HG03064 (cell line): ENCODE data around the gene PROKR1.
"Not testable (repeated sequence)": the region's sequence is repeated elsewhere in the genome, so short reads cannot be mapped to it uniquely, and the experiment has no call there.

ENCODE experiments used
- ATAC-seq: cut with Tn5 transposase; IDR thresholded peaks from one replicate; pipeline ENCODE4 v1.9.1; 2021; ENCODE audit warnings: low read depth; ENCODE audit not compliant: unreplicated experiment

The PROKR1 gene

DNA sequence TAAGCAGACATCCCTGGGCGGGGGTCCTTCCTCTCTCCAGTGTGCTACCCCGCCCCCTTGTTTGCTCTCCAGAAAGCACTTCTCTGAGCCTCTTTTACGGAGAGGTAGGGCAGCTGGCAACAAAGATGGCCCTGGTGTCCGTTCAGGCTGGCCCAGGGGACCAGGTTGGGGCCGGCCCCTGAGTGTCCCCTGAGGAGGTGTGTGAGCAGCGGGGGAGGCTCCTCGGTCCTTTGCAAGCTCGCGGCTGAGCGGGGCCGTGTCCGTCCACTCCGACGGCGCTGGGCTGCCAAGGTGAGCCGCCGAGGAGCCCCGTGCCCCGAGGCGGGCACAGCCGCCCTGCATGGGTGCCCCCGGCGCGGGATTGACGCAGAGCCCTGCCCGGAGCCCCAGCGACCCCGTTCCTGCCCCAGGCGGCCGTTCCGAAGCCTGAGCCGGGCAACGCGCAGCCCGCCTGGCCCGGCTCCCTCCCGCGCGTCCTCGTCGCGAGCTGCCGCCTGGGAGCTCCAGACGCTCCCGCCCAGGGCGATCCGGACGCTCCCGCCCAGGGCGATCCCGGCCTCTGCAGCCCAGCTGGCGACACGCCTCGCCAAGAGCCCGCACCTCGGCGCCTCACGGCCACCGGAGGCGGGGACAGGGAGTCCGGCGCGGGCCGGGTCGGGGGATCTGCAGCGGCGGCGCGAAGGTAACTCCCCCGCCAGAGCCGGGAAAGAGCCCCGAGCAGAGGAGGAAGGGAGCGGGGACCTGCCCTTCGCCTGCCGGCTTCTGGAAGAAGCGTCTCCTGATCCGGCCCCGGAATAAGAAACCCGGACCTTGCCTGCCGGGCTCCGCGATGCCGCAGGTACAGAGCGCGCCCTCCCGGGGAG, at the start of gene PROKR1:
Gene PROKR1 (plus strand): TSS at position 569 of the 863 bp plus-strand sequence. CDS start 2,243 bp downstream, outside the sequence.
- no peak for ATAC-seq

DNA sequence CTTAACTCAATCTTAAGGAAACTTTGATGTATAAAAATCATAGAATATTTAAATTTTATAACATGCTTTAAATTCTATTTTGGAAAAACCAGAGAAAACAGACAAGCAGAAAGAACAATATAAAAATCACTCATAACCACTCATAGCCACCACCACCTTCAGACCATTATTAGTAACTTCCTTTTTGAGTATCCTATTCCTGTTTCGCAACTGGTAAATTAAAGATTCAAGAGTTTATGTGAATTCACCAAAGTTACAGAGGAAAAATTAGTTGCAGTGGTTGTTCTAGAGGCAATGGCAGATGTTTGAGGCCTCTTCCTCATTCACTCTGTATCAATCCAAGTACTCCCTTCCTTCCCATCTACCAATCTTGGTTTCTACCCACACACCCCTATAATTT, 49.3 kb upstream of the PROKR1 start:
- no peak for ATAC-seq

DNA sequence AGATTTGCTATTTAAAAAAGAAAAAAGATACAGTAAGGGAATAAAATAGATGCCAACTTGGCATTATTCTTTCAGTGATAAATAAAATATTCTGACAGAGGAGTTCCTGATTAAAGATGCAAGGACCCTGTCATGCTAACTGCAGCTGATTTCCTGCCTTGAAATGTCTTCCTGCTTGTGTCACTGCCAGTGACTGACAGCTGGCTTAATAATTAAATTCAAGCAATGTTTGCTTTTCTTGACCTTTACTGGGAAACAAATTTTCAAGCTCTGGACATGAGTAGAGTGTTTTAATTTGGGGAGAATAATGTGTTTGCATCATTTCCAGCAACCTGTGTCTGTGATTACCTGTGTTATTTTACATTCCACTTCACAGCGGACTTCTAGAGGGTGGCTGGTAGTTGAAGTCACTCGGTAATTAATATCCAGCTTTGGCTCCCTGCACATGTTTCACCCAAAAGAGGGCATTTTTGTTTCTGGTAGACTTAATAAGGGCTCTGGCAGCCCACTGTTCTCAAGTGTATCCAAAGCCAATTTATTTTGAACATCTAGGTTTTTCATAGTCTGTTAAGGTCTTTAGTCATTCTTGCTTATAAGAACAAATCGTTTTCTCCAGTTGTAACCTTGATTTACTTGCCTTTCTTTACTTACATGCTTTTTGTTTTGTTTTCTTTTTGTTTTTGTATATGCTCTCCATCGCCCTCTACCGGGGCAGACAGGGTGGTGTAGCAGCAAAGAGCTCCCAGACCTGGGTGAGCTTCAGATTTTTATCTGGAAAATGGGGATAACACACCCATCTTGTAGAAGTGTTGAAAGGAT, 48.5 kb upstream of the PROKR1 start:
- ATAC-seq = no peak

GRCh38 chr2:68595493-68595785, 47.9 kb upstream of the PROKR1 start:
- ATAC-seq = not testable (repeated sequence)

DNA sequence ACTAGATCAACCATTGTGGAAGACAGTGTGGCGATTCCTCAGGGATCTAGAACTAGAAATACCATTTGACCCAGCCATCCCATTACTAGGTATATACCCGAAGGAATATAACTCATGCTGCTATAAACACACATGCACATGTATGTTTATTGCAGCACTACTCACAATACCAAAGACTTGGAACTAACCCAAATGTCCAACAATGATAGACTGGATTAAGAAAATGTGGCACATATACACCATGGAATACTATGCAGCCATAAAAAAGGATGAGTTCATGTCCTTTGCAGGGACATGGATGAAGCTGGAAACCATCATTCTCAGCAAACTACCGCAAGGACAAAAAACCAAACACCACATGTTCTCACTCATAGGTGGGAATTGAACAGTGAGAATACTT, 42.9 kb upstream of the PROKR1 start:
- ATAC-seq = not testable (repeated sequence)

DNA sequence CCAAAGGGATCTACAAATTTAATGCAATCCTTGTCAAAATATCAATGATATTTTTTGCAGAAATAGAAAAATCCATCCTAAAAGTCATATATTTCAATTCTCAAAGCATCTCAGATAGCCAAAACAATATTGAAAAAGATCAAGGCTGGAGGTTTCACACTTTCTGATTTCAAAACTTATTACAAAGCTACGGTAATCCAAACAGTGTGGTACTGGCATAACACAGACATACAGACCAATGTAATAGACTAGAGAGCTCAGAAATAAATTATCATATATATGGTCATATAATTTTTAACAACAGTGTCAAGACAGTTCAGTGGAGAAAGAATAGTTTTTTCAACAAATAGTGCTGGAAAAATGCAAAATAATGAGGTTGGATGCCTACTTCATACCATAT, 40.3 kb upstream of the PROKR1 start:
- ATAC-seq = no peak

DNA sequence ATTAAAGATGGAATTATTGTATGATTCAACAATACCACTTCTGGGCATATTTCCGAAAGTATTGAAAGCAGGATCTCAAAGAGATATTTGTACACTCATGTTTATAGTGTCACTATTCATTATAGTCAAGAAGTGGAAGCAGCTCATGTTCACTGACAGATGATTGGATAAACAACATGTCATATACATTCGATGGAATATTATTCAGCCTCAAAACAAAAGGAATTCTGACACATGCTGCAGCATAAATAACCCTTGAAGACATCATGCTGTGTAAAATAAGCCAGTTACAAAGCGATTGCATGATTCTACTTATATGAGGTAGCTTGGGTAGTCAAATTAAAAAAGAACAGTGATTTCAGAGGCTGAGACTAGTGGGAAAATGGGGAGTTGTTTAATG, 39.3 kb upstream of the PROKR1 start:
- no peak for ATAC-seq

DNA sequence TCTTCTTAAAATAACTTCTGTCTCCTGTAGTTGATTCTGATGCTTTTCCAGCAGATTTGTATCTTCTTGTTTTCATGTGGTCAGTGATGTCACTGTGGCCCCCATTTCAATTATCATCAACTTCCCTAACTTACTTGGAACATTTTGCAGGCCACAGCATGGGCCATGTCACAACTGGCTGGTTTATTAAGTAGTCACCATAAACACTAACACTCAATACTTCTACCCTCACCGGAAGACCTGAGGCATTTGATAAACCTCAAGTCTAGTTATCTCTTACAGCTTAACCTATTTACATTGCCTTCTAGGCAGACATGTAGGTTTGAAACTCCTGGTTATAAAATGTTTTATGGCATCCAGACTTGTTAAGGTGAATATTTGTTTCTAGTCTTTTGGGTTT, 37.4 kb upstream of the PROKR1 start:
- no peak for ATAC-seq

DNA sequence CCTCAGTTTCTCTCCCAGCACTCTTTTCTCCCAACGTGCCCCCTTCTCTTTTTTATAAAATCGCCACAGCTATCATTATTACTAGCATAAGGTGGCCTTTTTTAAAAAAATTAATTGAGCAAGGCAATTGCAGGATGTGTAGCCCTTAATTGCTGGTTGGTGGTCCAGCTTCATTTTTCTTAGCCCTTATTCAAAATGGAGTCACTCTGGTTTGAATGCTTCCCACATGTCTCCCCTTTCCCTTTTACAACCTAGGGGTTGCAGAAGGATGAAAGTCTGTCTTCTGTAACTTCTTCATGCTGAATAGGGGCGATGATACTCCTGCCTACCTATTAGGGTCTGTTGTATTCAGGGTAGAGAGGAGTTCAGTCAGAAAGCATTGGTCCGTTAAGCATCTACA, 36.6 kb upstream of the PROKR1 start:
- no peak for ATAC-seq

GRCh38 chr2:68607837-68608236, 35.5 kb upstream of the PROKR1 start:
- ATAC-seq = no peak

DNA sequence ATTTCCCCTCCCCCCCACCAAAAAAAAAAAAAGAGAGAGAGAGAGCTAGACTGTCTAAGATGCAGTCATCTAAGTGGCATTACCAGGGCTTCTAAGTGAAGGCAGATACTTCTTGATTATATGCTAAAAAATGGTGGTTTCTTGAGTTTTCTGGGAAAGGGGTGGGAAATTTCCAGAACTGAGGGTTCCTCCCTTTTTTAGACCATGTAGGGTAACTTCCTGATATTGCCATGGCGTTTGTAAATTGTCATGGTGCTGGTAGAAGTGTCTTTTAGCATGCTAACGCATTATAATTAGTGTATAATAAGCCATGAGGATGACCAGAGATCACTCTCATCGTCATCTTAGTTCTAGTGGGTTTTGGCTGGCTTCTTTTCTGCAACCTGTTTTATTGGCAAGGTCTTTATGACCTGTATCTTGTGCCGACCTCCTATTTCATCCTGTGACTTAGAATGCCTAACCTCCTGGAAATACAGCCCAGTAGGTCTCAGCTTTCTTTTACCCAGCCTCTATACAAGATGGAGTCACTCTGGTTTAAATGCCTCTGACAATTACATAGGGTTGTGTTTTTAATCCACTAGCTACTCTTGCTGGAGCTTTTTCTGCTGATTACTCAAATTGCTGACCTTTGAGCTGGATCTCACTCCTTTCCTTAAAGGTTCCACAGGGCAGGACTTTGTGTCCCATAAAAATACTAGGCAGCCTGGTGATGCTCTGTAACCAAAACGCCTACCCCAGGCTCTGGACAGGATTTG, 30.4 kb upstream of the PROKR1 start:
- ATAC-seq = no peak

DNA sequence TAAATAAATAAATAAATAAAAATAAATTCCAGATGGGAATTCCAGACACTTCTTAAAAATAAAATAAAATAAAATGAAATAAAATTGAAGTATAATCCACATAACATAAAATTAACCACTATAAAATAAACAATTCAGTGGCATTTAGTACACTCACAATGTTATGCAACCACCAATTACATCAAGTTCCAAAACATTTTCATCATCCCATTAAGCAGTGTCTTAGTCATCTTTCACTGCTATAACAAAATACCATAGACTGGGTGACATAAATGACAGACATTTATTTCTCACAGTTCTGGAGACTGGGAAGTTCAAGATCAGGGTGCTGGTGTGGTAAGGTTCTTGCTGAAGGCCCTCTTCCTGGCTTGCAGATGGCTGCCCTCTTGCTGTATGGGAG, 22.6 kb upstream of the PROKR1 start:
- ATAC-seq = no peak

DNA sequence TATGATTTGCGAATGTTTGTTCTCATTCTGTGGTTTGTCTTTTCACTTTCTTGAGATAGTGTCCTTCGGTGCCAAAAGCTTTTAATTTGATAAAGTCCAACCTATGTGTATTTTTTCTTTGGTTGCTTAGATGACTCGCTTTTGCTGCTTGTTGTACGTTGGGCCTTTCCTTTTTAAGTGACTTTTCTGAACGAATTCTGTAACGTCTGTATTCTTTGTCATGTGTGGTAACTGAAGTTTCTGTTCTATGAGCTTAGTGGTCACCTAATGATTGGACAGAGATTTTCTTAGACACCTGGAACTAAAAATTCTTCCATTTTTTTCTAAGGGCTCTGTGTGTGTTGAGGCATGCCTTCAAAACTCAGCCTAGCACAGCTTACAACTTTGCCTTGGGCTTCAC, 19.6 kb upstream of the PROKR1 start:
- ATAC-seq = no peak

DNA sequence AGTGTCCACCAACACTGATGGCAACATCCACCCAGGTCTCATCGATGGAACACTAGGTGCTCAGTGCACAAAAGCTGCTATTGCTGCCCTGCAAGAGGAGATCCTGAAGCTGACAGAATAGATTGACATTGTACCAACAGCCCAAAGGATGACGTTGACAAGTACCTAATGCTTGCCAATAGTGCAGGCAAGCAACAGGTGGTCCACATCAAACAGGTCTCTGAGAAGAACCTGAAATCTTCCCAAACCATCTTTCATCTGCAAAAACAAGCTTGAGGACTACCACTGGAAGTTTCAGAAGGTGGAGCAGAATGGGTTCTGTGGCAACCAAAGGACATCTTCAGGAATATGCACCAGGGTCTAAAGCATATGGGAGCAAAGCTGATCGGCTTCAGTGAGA, 15.8 kb upstream of the PROKR1 start:
- ATAC-seq = no peak

DNA sequence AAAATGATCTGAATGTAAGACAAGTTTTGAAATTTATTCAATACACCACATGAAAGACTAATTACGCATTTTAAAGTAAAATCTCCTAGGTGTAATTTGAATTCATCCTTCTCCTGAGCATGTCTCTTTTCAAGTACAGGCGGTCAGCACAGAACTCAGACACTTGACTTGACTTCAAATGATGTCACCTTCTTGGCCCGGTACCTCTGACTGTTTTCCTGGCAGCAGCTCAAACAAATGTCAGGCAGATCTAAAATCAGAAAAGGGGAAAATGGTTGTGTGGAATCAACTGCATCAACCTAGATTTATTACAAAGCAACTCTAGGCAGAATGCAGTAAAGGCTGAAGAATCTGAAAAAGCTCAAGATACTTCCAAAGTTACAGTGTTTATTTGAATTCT, 11.4 kb upstream of the PROKR1 start:
- ATAC-seq = no peak

DNA sequence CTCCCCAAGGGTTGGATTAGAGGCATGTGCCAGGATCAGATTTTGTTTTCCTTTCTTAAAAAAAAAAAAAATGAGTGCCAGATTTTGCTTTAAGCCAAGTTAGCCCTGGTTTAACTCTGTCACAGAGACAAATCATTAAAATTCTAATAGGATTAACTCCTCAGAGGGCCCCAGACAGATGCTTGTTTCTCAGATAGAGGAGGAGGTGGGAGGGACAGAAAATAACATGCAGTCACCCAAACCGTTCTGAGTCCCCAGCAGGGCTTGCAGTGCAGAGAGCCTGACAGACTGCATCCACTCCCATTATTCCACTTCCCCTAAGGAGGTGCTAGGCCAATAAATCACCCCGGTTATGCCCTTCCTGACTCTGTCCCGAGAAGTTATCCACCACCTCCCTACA, 6.3 kb upstream of the PROKR1 start:
- no peak for ATAC-seq

GRCh38 chr2:68643874-68644485, 601 bp downstream of the PROKR1 start:
- no peak for ATAC-seq

DNA sequence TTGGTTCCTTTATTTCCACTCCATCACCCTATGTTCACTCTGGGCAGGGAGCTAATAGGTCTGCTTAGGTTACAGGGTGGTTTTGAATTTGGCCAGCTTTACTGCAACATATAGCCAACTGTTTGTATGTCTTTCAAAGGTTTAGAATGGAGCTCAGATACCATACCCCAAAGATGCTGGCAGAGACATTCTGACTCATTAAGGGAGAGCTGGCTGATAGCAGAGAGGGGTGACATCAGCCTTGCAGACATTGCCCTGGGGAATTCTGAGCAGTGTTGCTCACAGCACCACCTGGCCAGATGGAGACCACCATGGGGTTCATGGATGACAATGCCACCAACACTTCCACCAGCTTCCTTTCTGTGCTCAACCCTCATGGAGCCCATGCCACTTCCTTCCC, 2.1 kb downstream of the PROKR1 start:
- ATAC-seq = no peak

DNA sequence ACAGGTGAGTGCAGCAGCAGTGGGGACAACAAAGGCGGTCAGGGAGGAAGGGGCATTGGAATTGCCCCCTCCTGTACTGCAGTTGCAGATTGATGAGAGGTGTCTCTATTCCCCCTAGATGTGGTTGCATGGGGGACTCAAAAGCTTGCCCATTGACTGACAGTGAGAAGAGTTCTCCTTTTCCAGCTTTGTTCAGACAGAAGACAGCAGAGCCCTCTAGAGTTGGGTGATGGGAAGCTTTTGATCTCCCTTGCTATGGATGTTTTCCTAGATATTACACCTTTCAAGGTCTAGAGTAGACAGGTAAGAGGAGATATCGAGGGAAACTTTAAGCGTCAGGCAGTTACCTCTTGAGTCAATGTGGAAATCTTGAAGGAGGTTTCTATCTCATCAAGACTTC, 2.9 kb downstream of the PROKR1 start:
- no peak for ATAC-seq

GRCh38 chr2:68650645-68651044, 7.3 kb downstream of the PROKR1 start:
- ATAC-seq = no peak

- no peak for ATAC-seq
These were observed 9.7 kb downstream of the PROKR1 start for GRCh38 chr2:68653034-68653433.
